Testis (tissue), 2 donors: ENCODE results near the gene CHADL.

ENCODE experiments used
- CTCF ChIP-seq, 3 experiments: fragments of 450-650 bp in 2 of 3; fragments of 200-600 bp in 1 of 3; sonication (generic) in 1 of 3; IDR thresholded peaks; one replicate each; pipeline ENCODE4 v1.5.1; 2016 to 2019; ENCODE audit warnings: antibody characterized with exemption in 3 of 3, mild to moderate bottlenecking in 2 of 3, moderate library complexity in 1 of 3
- POLR2A ChIP-seq: fragments of 450-650 bp; IDR thresholded peaks from one replicate; pipeline ENCODE4 v1.6.1; 2017; ENCODE audit warnings: antibody characterized with exemption, mild to moderate bottlenecking, moderate library complexity

- TF ChIP-seq CTCF (IDR thresholded peaks at IDR 0.05) (no peak), POLR2A (no peak)
Observed at GRCh38 chr22:41201141-41201540, 39.6 kb downstream of the CHADL start.
